Measurements from ENCODE around the gene FOXP1. TPM values are rescaled to one million over a fixed set of nuclear protein-coding genes. Genes with fewer than 3 reads are reported as not detected.

The FOXP1 gene
- total RNA-seq, 1 experiment from 2014 or later = 334 TPM

DNA sequence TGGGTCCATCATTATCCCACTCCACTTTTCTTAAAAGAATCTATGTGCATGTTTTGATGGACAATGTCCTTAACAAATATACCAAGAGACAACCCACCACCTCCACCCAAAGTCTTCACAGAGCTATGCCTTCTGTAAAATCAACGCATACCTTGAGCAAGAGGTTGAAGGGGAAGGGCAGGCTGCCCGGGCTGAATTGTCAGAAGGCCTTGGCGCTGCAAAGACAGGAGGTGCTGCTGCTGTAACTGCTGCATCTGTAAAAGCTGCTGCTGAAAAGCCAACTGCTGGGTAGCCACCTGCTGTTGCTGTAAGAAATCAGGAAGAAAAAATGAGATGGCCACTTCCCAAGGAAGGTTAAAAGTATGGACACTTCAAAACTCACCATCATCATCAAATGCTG is 536.7 kb downstream of the FOXP1 start:
- H3K36me3 ChIP-seq (ENCODE audit: insufficient read depth, low read length) = peaks cover 71% of the 10 kb centered on the region; the same call in 1 of the 2 replicates

DNA sequence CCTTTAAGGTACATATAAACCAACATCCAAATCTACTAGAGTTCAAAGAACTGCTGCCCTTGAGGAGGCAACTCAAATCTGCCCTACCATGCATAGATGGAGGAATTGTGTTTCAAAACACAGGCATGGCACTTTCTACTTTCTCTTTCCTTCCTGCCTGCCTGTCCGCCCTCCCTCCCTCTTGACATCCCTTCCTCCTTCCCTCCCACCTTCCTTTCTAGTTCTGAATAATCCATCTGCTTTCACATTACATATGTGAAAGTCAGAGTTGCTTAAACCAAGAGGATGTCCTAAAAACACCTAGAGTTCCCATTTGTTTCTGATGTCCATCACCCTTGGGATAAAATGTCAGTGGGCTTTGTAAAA is 537.6 kb downstream of the FOXP1 start:
- Histone ChIP-seq H3K4me2 (ENCODE audit: low read depth, low read length, poor library complexity, severe bottlenecking) (peak overlapping the region; percentile 27), H3K27ac (ENCODE audit: low read length) (peak overlapping the region; percentile 53), H3K9ac (ENCODE audit: low read length) (no peak overlapping the region), H3K36me3 (ENCODE audit: insufficient read depth, low read length) (peaks cover 74% of the 10 kb centered on the region), H3K9me3 (ENCODE audit: low read length) (no peaks in the 10 kb centered on the region), H3K4me3 (ENCODE audit: low read length) (0 out of 2 replicates have a peak overlapping the region, but pooled peaks have one; percentile 5), H3K27me3 (ENCODE audit: low read length) (no peaks in the 10 kb centered on the region), H3K4me1 (ENCODE audit: low read length) (peaks cover 61% of the 10 kb centered on the region), H3K9me2 (replicated peaks; ENCODE audit: insufficient read depth, low read length) (no peaks in the 10 kb centered on the region), H2AFZ (ENCODE audit: low read length) (no peak overlapping the region), H3K79me2 (ENCODE audit: low read length) (peaks cover 98% of the 10 kb centered on the region), H4K20me1 (ENCODE audit: insufficient read depth, low read depth, low read length) (peaks cover 5% of the 10 kb centered on the region; the same call in 1 of the 2 replicates)
- no peak for DNase-seq

More for the DNA sequence above, 536.7 kb downstream of the FOXP1 start:
- no peaks in the 10 kb centered on the region for H3K9me2 ChIP-seq (replicated peaks; ENCODE audit: insufficient read depth, low read length)
- peak overlapping the region; percentile 27 for H3K4me2 ChIP-seq (ENCODE audit: low read depth, low read length, poor library complexity, severe bottlenecking)
- peaks cover 13% of the 10 kb centered on the region; the same call in 1 of the 2 replicates for H4K20me1 ChIP-seq (ENCODE audit: insufficient read depth, low read depth, low read length)
- no peak overlapping the region for H2AFZ ChIP-seq (ENCODE audit: low read length)
- peaks cover 98% of the 10 kb centered on the region for H3K79me2 ChIP-seq (ENCODE audit: low read length)
- H3K4me1 ChIP-seq (ENCODE audit: low read length) = peaks cover 70% of the 10 kb centered on the region
- peak overlapping the region; percentile 53; the same call in 1 of the 2 replicates for H3K27ac ChIP-seq (ENCODE audit: low read length)
- DNase-seq = no peak
- no peak overlapping the region for H3K4me3 ChIP-seq (ENCODE audit: low read length)
- H3K9me3 ChIP-seq (ENCODE audit: low read length) = no peaks in the 10 kb centered on the region
- H3K27me3 ChIP-seq (ENCODE audit: low read length) = no peaks in the 10 kb centered on the region
- H3K9ac ChIP-seq (ENCODE audit: low read length) = no peak overlapping the region

DNA sequence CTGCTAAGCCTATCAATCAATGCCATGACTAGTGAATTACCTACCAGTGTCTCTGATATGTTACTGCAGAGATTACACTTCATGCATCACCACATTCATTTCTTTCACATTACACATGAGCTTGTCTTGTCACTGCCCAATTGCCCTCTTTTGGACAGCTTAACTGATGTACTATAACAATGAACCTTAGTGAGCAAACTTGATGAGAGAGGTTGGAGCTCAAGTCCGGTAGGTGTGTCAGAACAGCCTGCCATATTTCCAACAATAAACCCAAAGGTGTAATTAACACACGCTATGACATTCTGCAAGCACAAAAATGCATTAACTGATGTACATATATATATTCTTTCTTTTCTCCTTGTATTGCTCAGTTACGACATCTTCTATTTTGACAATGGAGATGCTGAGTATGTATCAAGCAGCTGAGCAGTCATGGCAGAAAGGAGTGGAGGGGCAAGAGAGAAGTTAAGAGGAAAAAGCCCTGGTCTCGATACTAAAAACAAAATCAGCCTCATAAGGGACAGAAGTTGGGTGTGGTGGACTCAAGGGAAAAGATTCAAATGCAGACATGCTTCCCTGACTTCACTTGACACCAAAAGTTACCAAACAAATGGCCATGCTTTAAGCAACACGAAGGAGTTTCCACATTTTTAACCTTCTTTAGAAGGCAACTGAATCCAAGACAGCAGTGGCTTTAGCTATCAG is 538.2 kb downstream of the FOXP1 start:
- Histone ChIP-seq H3K27me3 (ENCODE audit: low read length) (no peaks in the 10 kb centered on the region), H3K4me1 (ENCODE audit: low read length) (peaks cover 56% of the 10 kb centered on the region), H3K9ac (ENCODE audit: low read length) (no peak overlapping the region), H3K27ac (ENCODE audit: low read length) (peak overlapping the region; percentile 53), H3K9me2 (replicated peaks; ENCODE audit: insufficient read depth, low read length) (no peaks in the 10 kb centered on the region), H3K9me3 (ENCODE audit: low read length) (no peaks in the 10 kb centered on the region), H3K36me3 (ENCODE audit: insufficient read depth, low read length) (peaks cover 75% of the 10 kb centered on the region), H3K4me3 (ENCODE audit: low read length) (no peak overlapping the region), H4K20me1 (ENCODE audit: insufficient read depth, low read depth, low read length) (peaks cover 4% of the 10 kb centered on the region; the same call in 1 of the 2 replicates), H3K79me2 (ENCODE audit: low read length) (peaks cover 98% of the 10 kb centered on the region), H3K4me2 (ENCODE audit: low read depth, low read length, poor library complexity, severe bottlenecking) (peak overlapping the region; percentile 27), H2AFZ (ENCODE audit: low read length) (no peak overlapping the region)
- peak; percentile 58 for DNase-seq

- Histone ChIP-seq H2AFZ (ENCODE audit: low read length) (no peak overlapping the region), H3K79me2 (ENCODE audit: low read length) (peaks cover 93% of the 10 kb centered on the region), H3K9ac (ENCODE audit: low read length) (no peak overlapping the region), H3K9me2 (replicated peaks; ENCODE audit: insufficient read depth, low read length) (no peaks in the 10 kb centered on the region), H3K4me2 (ENCODE audit: low read depth, low read length, poor library complexity, severe bottlenecking) (no peak overlapping the region), H3K27me3 (ENCODE audit: low read length) (no peaks in the 10 kb centered on the region), H3K4me1 (ENCODE audit: low read length) (peaks cover 30% of the 10 kb centered on the region), H3K4me3 (ENCODE audit: low read length) (no peak overlapping the region), H3K27ac (ENCODE audit: low read length) (no peak overlapping the region), H3K9me3 (ENCODE audit: low read length) (no peaks in the 10 kb centered on the region), H3K36me3 (ENCODE audit: insufficient read depth, low read length) (peaks cover 76% of the 10 kb centered on the region), H4K20me1 (ENCODE audit: insufficient read depth, low read depth, low read length) (peaks cover 4% of the 10 kb centered on the region; the same call in 1 of the 2 replicates)
- no peak for DNase-seq
Observed at GRCh38 chr3:71042759-71043158, 540.8 kb downstream of the FOXP1 start.

- H3K9me3 ChIP-seq (ENCODE audit: low read length) = no peaks in the 10 kb centered on the region
- H3K4me1 ChIP-seq (ENCODE audit: low read length) = peaks cover 16% of the 10 kb centered on the region
- peaks cover 93% of the 10 kb centered on the region for H3K79me2 ChIP-seq (ENCODE audit: low read length)
Observed at GRCh38 chr3:71041371-71041770, 542.2 kb downstream of the FOXP1 start.

DNA sequence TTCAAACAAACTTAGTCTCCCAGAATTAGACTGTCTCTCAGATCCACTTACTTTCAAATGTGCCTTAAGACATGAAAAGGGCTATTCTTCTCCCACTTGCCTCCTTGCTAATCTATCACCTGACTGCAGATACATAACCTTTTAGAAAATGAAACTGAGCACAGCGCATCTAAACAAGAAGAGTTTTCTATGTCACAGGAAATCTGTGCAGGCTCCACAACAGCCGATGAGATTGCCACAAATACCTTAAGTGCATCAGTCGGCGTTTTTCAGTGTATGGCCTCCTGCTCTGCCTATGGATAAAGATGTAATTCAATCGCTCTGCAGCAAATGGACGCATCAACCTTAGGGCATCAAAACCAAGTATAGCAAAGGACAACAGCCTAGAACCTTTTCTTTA is 544.2 kb downstream of the FOXP1 start:
- Histone ChIP-seq H3K4me2 (ENCODE audit: low read depth, low read length, poor library complexity, severe bottlenecking) (no peak overlapping the region), H3K27ac (ENCODE audit: low read length) (no peak overlapping the region), H3K4me1 (ENCODE audit: low read length) (no peaks in the 10 kb centered on the region), H4K20me1 (ENCODE audit: insufficient read depth, low read depth, low read length) (peaks cover 8% of the 10 kb centered on the region; the same call in 1 of the 2 replicates), H3K9ac (ENCODE audit: low read length) (no peak overlapping the region), H2AFZ (ENCODE audit: low read length) (no peak overlapping the region), H3K9me2 (replicated peaks; ENCODE audit: insufficient read depth, low read length) (no peaks in the 10 kb centered on the region), H3K9me3 (ENCODE audit: low read length) (no peaks in the 10 kb centered on the region), H3K36me3 (ENCODE audit: insufficient read depth, low read length) (peaks cover 84% of the 10 kb centered on the region), H3K27me3 (ENCODE audit: low read length) (no peaks in the 10 kb centered on the region), H3K79me2 (ENCODE audit: low read length) (peaks cover 93% of the 10 kb centered on the region), H3K4me3 (ENCODE audit: low read length) (no peak overlapping the region)
- no peak for DNase-seq

More at GRCh38 chr3:71041371-71041770, 542.2 kb downstream of the FOXP1 start:
- H2AFZ ChIP-seq (ENCODE audit: low read length) = no peak overlapping the region
- H3K9me2 ChIP-seq (replicated peaks; ENCODE audit: insufficient read depth, low read length) = no peaks in the 10 kb centered on the region
- peaks cover 5% of the 10 kb centered on the region; the same call in 1 of the 2 replicates for H4K20me1 ChIP-seq (ENCODE audit: insufficient read depth, low read depth, low read length)
- H3K4me2 ChIP-seq (ENCODE audit: low read depth, low read length, poor library complexity, severe bottlenecking) = no peak overlapping the region
- no peak overlapping the region for H3K27ac ChIP-seq (ENCODE audit: low read length)
- no peaks in the 10 kb centered on the region for H3K27me3 ChIP-seq (ENCODE audit: low read length)
- H3K4me3 ChIP-seq (ENCODE audit: low read length) = no peak overlapping the region
- peaks cover 83% of the 10 kb centered on the region for H3K36me3 ChIP-seq (ENCODE audit: insufficient read depth, low read length)
- no peak overlapping the region for H3K9ac ChIP-seq (ENCODE audit: low read length)
- DNase-seq = no peak

DNA sequence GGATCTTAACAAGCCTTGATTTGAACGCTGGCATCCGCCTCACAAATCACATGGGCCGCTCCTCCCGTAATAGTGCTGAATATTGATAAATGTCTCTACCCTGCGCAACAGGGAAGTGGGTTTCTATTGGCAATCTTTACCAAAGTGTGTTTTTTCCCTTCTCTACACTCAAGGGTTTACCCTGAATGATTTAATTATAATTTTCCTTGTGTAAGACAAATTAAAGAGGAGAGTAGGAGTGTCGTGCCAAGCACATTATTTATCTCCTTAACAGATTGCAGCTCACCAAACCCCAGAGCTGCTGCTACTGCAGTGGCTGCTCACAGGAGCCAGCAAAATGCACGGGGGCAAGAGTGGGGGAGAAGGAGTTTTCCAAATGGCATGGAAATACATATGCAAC is 545.8 kb downstream of the FOXP1 start:
- Histone ChIP-seq H2AFZ (ENCODE audit: low read length) (no peak overlapping the region), H3K36me3 (ENCODE audit: insufficient read depth, low read length) (peaks cover 73% of the 10 kb centered on the region), H3K4me1 (ENCODE audit: low read length) (peaks cover 3% of the 10 kb centered on the region)

GRCh38 chr3:71035886-71036285 is 547.6 kb downstream of the FOXP1 start:
- H3K79me2 ChIP-seq (ENCODE audit: low read length) = peaks cover 94% of the 10 kb centered on the region
- peaks cover 3% of the 10 kb centered on the region for H3K4me1 ChIP-seq (ENCODE audit: low read length)
- H3K36me3 ChIP-seq (ENCODE audit: insufficient read depth, low read length) = peaks cover 61% of the 10 kb centered on the region; the same call in 1 of the 2 replicates
- H2AFZ ChIP-seq (ENCODE audit: low read length) = no peak overlapping the region
- no peaks in the 10 kb centered on the region for H3K27me3 ChIP-seq (ENCODE audit: low read length)
- no peaks in the 10 kb centered on the region for H3K9me3 ChIP-seq (ENCODE audit: low read length)
- no peak overlapping the region for H3K27ac ChIP-seq (ENCODE audit: low read length)
- H3K4me2 ChIP-seq (ENCODE audit: low read depth, low read length, poor library complexity, severe bottlenecking) = no peak overlapping the region
- no peak for DNase-seq
- H3K9me2 ChIP-seq (replicated peaks; ENCODE audit: insufficient read depth, low read length) = no peaks in the 10 kb centered on the region
- no peak overlapping the region for H3K9ac ChIP-seq (ENCODE audit: low read length)
- no peak overlapping the region for H3K4me3 ChIP-seq (ENCODE audit: low read length)
- H4K20me1 ChIP-seq (ENCODE audit: insufficient read depth, low read depth, low read length) = peaks cover 8% of the 10 kb centered on the region; the same call in 1 of the 2 replicates

More for the DNA sequence above, 545.8 kb downstream of the FOXP1 start:
- no peak overlapping the region for H3K4me3 ChIP-seq (ENCODE audit: low read length)
- H3K4me2 ChIP-seq (ENCODE audit: low read depth, low read length, poor library complexity, severe bottlenecking) = no peak overlapping the region
- H3K9ac ChIP-seq (ENCODE audit: low read length) = no peak overlapping the region
- H3K9me2 ChIP-seq (replicated peaks; ENCODE audit: insufficient read depth, low read length) = no peaks in the 10 kb centered on the region
- no peak for DNase-seq
- no peaks in the 10 kb centered on the region for H3K27me3 ChIP-seq (ENCODE audit: low read length)
- H4K20me1 ChIP-seq (ENCODE audit: insufficient read depth, low read depth, low read length) = peaks cover 8% of the 10 kb centered on the region; the same call in 1 of the 2 replicates
- peaks cover 93% of the 10 kb centered on the region for H3K79me2 ChIP-seq (ENCODE audit: low read length)
- H3K9me3 ChIP-seq (ENCODE audit: low read length) = no peaks in the 10 kb centered on the region
- H3K27ac ChIP-seq (ENCODE audit: low read length) = no peak overlapping the region
